Upper lobe of left lung (tissue), 6 donors: Measurements from ENCODE around the gene PLK3. TPM values are rescaled to one million over a fixed set of nuclear protein-coding genes. Genes with fewer than 3 reads are reported as not detected.
A peak's percentile ranks its signal among the peaks of the same experiment; 100 is the strongest.

ENCODE experiments used
- ATAC-seq, 2 donors: fragments of 200-7000 bp; cut with Tn5 transposase; one replicate each; pipeline ENCODE4 v1.9.1; 2022; ENCODE audit warnings: mild to moderate bottlenecking in 2 of 2, moderate library complexity in 2 of 2; ENCODE audit not compliant: low FRiP score in 2 of 2
- DNase-seq, 2 donors: peaks; one replicate each; pipeline ENCODE4 v3.0.0-alpha.2; 2019 to 2020
- H3K27ac ChIP-seq, 4 donors: fragments of 200-600 bp; sonication (generic); one replicate each; pipeline ENCODE4 v1.5.1; 2016 to 2019
- H3K27me3 ChIP-seq, 4 donors: fragments of 200-600 bp; sonication (generic); one replicate each; pipeline ENCODE4 v1.5.1; 2017 to 2019
- H3K36me3 ChIP-seq, 4 donors: fragments of 200-600 bp; sonication (generic); one replicate each; pipeline ENCODE4 v1.5.1; 2016 to 2019
- H3K4me1 ChIP-seq, 4 donors: fragments of 200-600 bp; sonication (generic); one replicate each; pipeline ENCODE4 v1.5.1; 2018 to 2019
- H3K4me3 ChIP-seq, 4 donors: fragments of 200-600 bp; sonication (generic); one replicate each; pipeline ENCODE4 v1.5.1; 2017 to 2019; ENCODE audit warnings: mild to moderate bottlenecking in 2 of 4, moderate library complexity in 1 of 4
- H3K9me3 ChIP-seq, 4 donors: fragments of 200-600 bp; sonication (generic); one replicate each; pipeline ENCODE4 v1.5.1; 2018 to 2019
- CTCF ChIP-seq, 6 experiments: fragments of 450-650 bp in 4 of 6; fragments of 200-600 bp in 2 of 6; sonication (generic) in 2 of 6; IDR thresholded peaks; one replicate each; pipeline ENCODE4 v1.5.1; 2016 to 2019; ENCODE audit warnings: antibody characterized with exemption in 6 of 6
- EP300 ChIP-seq, 4 donors: sonication (generic); formaldehyde crosslinking; IDR thresholded peaks; one replicate each; pipeline ENCODE4 v1.5.1; 2017; ENCODE audit warnings: antibody characterized with exemption in 4 of 4, control low read depth in 2 of 4
- POLR2A ChIP-seq, 4 donors: fragments of 450-650 bp; IDR thresholded peaks; one replicate each; pipeline ENCODE4 v1.5.1; 2016 to 2017; ENCODE audit warnings: antibody characterized with exemption in 4 of 4, mild to moderate bottlenecking in 2 of 4
- POLR2AphosphoS5 ChIP-seq, 2 donors: sonication (generic); formaldehyde crosslinking; IDR thresholded peaks; one replicate each; pipeline ENCODE4 v1.5.1; 2017; ENCODE audit warnings: antibody characterized with exemption in 2 of 2
- WGBS, 2 donors: methylation state at CpG; one replicate each; pipeline ENCODE4 v1.1.5; 2017 to 2018; 5-methylcytosine and 5-hydroxymethylcytosine counted together
- total RNA-seq, 6 donors: library from RNA; depleted of rRNA in 4 of 6; stranded (reverse); fragments of >200 nt in 4 of 6; gene quantifications; one replicate each; pipeline versions ENCODE4 v1.1.0 to v1.2.1, GENCODE V29; 2016 to 2021
- donor health status: DM: no; HTN: no; CAD: no; lungs with moderate emphysema.
- donor health status: DM: no; HTN: yes; CAD: no; lungs with severe emphysema.

Gene PLK3
- total RNA-seq, 6 donors from 2014 or later = 24.9 to 72.4 (median 49.6) TPM

- 95 to 96% methylated on average over 18 to 21 of the region's 21 CpGs for WGBS, 2 donors
- Histone ChIP-seq H3K27ac (no peak overlapping the region), H3K4me3 (no peak overlapping the region), H3K9me3 (no peaks in the 10 kb centered on the region), H3K36me3 (no peaks in the 10 kb centered on the region), H3K27me3 (no peaks in the 10 kb centered on the region), H3K4me1 (peaks cover 6 to 33% (median 15%) of the 10 kb centered on the region in 4 donors)
- DNase-seq (peak in 1 of 2 donors; percentile 68), ATAC-seq (no peak)
- TF ChIP-seq EP300 (IDR thresholded peaks at IDR 0.05) (no peak), CTCF (IDR thresholded peaks at IDR 0.05) (no peak), POLR2AphosphoS5 (IDR thresholded peaks at IDR 0.05) (no peak), POLR2A (IDR thresholded peaks at IDR 0.05) (no peak)
Observed at GRCh38 chr1:44828003-44828651, 27.9 kb downstream of the PLK3 start.

- no peak overlapping the region for H3K27ac ChIP-seq
- H3K27me3 ChIP-seq = no peaks in the 10 kb centered on the region
- H3K4me1 ChIP-seq = peaks cover 6 to 33% (median 15%) of the 10 kb centered on the region in 4 donors
- no peaks in the 10 kb centered on the region for H3K9me3 ChIP-seq
- H3K36me3 ChIP-seq = no peaks in the 10 kb centered on the region
- H3K4me3 ChIP-seq = no peak overlapping the region
- WGBS, 2 donors = 96 to 100% methylated on average over 1 to 15 of the region's 15 CpGs
- ATAC-seq (no peak), DNase-seq (peak in 1 of 2 donors; percentile 66)
- TF ChIP-seq CTCF (IDR thresholded peaks at IDR 0.05) = no peak
- no peak for TF ChIP-seq EP300 (IDR thresholded peaks at IDR 0.05)
- no peak for TF ChIP-seq POLR2A (IDR thresholded peaks at IDR 0.05)
- no peak for TF ChIP-seq POLR2AphosphoS5 (IDR thresholded peaks at IDR 0.05)
Observed at GRCh38 chr1:44828841-44829440, 28.8 kb downstream of the PLK3 start.

DNA sequence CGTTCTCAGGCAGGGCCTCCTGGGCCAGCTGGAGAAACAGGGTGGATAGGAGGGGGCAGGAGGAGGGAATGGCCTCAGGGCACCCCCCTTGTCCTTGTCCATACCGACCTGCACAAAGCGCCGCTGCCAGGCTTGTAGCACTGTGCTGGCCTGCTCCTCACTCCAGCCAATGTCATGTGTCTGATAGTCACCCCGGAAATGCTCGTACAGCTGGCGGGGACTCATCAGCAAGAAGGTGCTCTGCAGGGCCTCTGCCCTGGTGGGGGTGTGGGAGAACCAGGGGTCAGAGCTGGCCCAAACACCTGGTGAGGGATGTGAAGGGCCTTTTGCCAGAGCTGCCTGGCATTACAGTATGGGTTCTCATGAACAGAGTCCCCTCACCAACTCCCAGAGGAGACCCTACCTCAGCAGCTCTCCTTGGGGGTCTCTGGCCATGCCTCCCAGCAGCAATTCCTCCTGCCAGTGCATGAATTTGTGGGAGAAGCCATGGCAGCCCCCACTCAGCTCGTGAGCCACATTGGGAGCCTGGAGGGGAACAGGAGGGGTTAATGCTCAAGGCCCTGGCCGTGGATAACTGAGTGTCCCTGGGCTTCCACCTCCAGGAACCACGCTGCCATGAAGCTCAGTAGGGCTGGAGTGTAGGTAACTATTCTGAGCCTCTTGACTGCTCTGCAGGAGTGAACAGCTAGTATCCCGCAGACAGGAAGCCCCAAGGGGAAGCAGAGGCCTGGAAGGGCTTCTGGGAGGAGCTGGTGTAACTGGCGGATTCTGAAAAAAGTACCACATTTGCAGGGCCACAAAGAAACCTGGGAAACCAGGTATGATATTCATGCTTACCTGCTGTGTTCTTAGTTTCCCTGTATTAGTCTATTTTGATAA is 29.6 kb downstream of the PLK3 start:
- no peak for TF ChIP-seq POLR2AphosphoS5 (IDR thresholded peaks at IDR 0.05)
- no peak for TF ChIP-seq EP300 (IDR thresholded peaks at IDR 0.05)
- no peak for TF ChIP-seq POLR2A (IDR thresholded peaks at IDR 0.05)
- no peak for TF ChIP-seq CTCF (IDR thresholded peaks at IDR 0.05)
- no peak for DNase-seq
- Histone ChIP-seq H3K27me3 (no peaks in the 10 kb centered on the region), H3K36me3 (no peaks in the 10 kb centered on the region), H3K4me3 (no peak overlapping the region), H3K9me3 (no peaks in the 10 kb centered on the region), H3K4me1 (peaks cover 6 to 33% (median 15%) of the 10 kb centered on the region in 4 donors), H3K27ac (no peak overlapping the region)
- 61 to 77% methylated on average over 9 to 12 of the region's 12 CpGs for WGBS, 2 donors
- no peak for ATAC-seq

- Histone ChIP-seq H3K9me3 (no peaks in the 10 kb centered on the region), H3K4me3 (no peak overlapping the region), H3K27me3 (no peaks in the 10 kb centered on the region), H3K4me1 (peaks cover 6 to 37% (median 15%) of the 10 kb centered on the region in 4 donors), H3K36me3 (no peaks in the 10 kb centered on the region), H3K27ac (peak overlapping the region in 2 of 4 donors; percentile 11 to 18)
- TF ChIP-seq CTCF (IDR thresholded peaks at IDR 0.05) (no peak), POLR2A (IDR thresholded peaks at IDR 0.05) (no peak), EP300 (IDR thresholded peaks at IDR 0.05) (no peak), POLR2AphosphoS5 (IDR thresholded peaks at IDR 0.05) (no peak)
- 84 to 93% methylated on average over 9 to 10 of the region's 10 CpGs for WGBS, 2 donors
- DNase-seq (no peak), ATAC-seq (no peak)
Observed at GRCh38 chr1:44830900-44831304, 30.7 kb downstream of the PLK3 start.
